Right atrium auricular region (tissue), 2 donors: Measurements from ENCODE around the gene IL1F10. TPM values are rescaled to one million over a fixed set of nuclear protein-coding genes. Genes with fewer than 3 reads are reported as not detected.

Experiments used
- DNase-seq: peaks from one replicate; pipeline ENCODE4 v3.0.0-alpha.2; 2019; ENCODE audit warnings: low spot score
- H3K27ac ChIP-seq, 2 donors: fragments of 200-600 bp; sonication (generic); 1 replicate in 1 of 2; 2 replicates in 1 of 2; pipeline ENCODE4 v1.5.1; 2016 to 2019
- H3K27me3 ChIP-seq, 2 donors: fragments of 200-600 bp; sonication (generic); one replicate each; pipeline versions ENCODE4 v1.5.1 to v1.6.0; 2017 to 2019
- H3K36me3 ChIP-seq: fragments of 200-600 bp; sonication (generic); one replicate; pipeline ENCODE4 v1.5.1; 2016
- H3K4me1 ChIP-seq, 2 donors: fragments of 200-600 bp; sonication (generic); one replicate each; pipeline versions ENCODE4 v1.5.1 to v1.6.0; 2017 to 2019
- H3K4me3 ChIP-seq, 2 donors: fragments of 200-600 bp; sonication (generic); 1 replicate in 1 of 2; 2 replicates in 1 of 2; pipeline ENCODE4 v1.5.1; 2017 to 2019; ENCODE audit warnings: mild to moderate bottlenecking in 1 of 2, moderate library complexity in 1 of 2
- H3K9me3 ChIP-seq, 2 donors: fragments of 200-600 bp; sonication (generic); one replicate each; pipeline ENCODE4 v1.5.1; 2019
- total RNA-seq, 2 donors: library from RNA; depleted of rRNA; stranded (reverse); fragments of >200 nt; gene quantifications; one replicate each; pipeline ENCODE4 v1.1.0, GENCODE V29; 2016
- TF ChIP-seq, protein P1 (sequence below), 2 donors: fragments of 200-600 bp; sonication (generic); IDR thresholded peaks; one replicate each; pipeline ENCODE4 v1.5.1; 2019; ENCODE audit warnings: antibody characterized with exemption in 2 of 2

Gene IL1F10
- total RNA-seq, 2 donors from 2014 or later, result not detected

DNA sequence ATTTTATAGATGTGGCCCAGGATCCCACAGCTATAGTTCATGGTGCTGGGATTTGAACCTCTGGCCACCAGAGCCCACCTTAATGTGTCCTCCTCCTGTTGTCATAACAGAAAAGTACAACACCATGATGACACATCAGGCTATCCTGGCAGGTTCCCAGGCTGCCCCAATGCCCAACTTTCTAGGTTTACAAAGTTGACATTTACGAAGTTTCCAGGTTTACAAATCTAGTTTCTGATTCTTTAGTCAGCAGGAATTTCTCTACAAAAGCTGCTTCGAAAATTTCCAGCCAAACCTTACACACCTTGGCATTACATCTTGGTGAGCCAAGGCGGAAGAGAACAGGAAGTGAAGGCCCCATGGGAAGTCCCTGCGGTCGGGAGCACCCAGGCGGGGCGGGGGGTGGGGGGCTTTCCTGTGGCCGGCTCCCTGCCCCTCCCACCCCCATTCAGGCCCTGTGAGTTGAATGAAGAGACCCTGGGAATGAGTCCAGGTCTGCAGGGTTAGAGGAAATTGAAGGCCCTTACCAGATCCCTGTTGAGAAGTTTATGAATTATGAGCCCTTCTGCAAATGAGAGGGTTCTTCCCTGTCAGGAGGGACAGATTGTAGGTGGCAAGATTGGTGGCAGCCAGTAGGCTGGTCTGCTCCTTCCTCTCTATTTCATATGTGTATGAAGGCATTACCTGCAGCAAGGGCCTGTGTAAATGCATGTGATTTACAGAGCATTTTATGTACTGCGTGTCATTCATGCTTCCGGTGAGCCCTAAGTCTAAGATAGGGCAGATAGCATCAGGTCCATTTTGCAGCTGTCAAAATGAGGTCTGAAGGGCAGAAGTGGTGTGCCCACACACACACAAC is 48.6 kb downstream of the IL1F10 start:
- Histone ChIP-seq H3K27ac (no peak overlapping the region), H3K27me3 (no peaks in the 10 kb centered on the region), H3K4me3 (no peak overlapping the region), H3K4me1 (no peaks in the 10 kb centered on the region), H3K36me3 (no peaks in the 10 kb centered on the region), H3K9me3 (no peaks in the 10 kb centered on the region)
- TF ChIP-seq, protein P1, sequence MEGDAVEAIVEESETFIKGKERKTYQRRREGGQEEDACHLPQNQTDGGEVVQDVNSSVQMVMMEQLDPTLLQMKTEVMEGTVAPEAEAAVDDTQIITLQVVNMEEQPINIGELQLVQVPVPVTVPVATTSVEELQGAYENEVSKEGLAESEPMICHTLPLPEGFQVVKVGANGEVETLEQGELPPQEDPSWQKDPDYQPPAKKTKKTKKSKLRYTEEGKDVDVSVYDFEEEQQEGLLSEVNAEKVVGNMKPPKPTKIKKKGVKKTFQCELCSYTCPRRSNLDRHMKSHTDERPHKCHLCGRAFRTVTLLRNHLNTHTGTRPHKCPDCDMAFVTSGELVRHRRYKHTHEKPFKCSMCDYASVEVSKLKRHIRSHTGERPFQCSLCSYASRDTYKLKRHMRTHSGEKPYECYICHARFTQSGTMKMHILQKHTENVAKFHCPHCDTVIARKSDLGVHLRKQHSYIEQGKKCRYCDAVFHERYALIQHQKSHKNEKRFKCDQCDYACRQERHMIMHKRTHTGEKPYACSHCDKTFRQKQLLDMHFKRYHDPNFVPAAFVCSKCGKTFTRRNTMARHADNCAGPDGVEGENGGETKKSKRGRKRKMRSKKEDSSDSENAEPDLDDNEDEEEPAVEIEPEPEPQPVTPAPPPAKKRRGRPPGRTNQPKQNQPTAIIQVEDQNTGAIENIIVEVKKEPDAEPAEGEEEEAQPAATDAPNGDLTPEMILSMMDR (IDR thresholded peaks at IDR 0.05), result no peak
- peak; percentile 46 for DNase-seq

DNA sequence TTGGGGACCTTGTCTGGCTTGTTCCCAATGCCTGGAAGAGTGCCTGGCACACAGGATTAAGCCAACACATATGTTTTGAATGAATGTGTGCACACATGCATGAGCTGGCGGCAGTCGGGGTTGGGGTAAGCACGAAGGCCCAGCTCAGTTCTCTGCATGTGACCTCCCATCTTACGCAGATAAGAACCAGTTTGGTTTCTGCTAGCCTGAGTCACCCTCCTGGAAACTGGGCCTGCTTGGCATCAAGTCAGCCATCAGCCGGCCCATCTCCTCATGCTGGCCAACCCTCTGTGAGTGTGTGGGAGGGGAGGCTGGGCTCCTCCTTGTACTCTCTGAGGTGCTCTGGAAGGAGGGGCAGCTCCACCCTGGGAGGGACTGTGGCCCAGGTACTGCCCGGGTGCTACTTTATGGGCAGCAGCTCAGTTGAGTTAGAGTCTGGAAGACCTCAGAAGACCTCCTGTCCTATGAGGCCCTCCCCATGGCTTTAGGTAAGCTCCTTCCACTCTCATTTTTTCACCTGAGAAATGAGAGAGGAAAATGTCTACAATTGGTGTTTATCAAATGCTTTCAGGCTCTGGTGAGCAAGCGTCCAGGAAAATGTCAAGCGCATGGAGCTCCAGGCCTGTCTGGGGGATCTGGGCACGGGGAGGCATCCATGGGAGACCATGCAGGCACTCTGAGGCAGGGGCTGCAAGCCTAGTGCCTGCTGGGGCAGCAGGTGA is 49.9 kb downstream of the IL1F10 start:
- Histone ChIP-seq H3K36me3 (no peaks in the 10 kb centered on the region), H3K27ac (no peak overlapping the region), H3K4me1 (no peaks in the 10 kb centered on the region), H3K4me3 (no peak overlapping the region), H3K27me3 (no peaks in the 10 kb centered on the region), H3K9me3 (no peaks in the 10 kb centered on the region)
- DNase-seq, result peak; percentile 57
- TF ChIP-seq, protein P1 (IDR thresholded peaks at IDR 0.05), result no peak

DNA sequence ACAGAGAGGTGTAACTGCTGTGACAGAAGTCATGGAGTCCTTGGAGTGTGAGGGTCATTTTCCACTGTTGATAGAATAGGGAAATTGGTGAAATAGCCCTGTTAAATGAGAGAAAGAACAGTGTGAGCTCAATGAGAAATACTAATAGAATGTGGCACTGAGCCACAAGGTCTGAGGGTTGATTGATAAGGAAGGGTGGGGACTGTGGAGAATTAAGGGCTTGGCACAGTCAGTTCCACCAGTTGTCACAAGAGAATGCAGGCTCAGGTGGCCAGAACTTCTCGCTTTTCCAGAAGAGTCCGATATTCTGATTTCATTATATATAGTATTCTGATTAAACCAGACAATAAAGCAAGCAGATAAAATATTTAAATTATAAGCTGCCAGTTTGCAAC is 50.5 kb downstream of the IL1F10 start:
- no peak overlapping the region for H3K4me3 ChIP-seq
- TF ChIP-seq, protein P1 (IDR thresholded peaks at IDR 0.05), result no peak
- no peaks in the 10 kb centered on the region for H3K4me1 ChIP-seq
- no peak for DNase-seq
- H3K9me3 ChIP-seq, result no peaks in the 10 kb centered on the region
- H3K36me3 ChIP-seq, result no peaks in the 10 kb centered on the region
- no peak overlapping the region for H3K27ac ChIP-seq
- H3K27me3 ChIP-seq, result no peaks in the 10 kb centered on the region

- H3K36me3 ChIP-seq, result no peaks in the 10 kb centered on the region
- no peak overlapping the region for H3K27ac ChIP-seq
- no peak for DNase-seq
- no peaks in the 10 kb centered on the region for H3K27me3 ChIP-seq
- H3K4me1 ChIP-seq, result peaks cover 0 to under 1% of the 10 kb centered on the region in 2 donors
- H3K9me3 ChIP-seq, result no peaks in the 10 kb centered on the region
- TF ChIP-seq, protein P1 (IDR thresholded peaks at IDR 0.05), result no peak
- H3K4me3 ChIP-seq, result no peak overlapping the region
These were observed 51.3 kb downstream of the IL1F10 start for GRCh38 chr2:113119111-113119510.

GRCh38 chr2:113120861-113121260 is 53.1 kb downstream of the IL1F10 start:
- Histone ChIP-seq H3K27me3 (no peaks in the 10 kb centered on the region), H3K36me3 (no peaks in the 10 kb centered on the region), H3K27ac (no peak overlapping the region)

More at GRCh38 chr2:113120861-113121260, 53.1 kb downstream of the IL1F10 start:
- Histone ChIP-seq H3K9me3 (no peaks in the 10 kb centered on the region), H3K4me1 (peaks cover 0 to 10% of the 10 kb centered on the region in 2 donors), H3K4me3 (no peak overlapping the region)
- TF ChIP-seq, protein P1 (IDR thresholded peaks at IDR 0.05), result no peak
- DNase-seq, result peak; percentile 4
